Psoas muscle (tissue), 8 donors: ENCODE results near the gene TYK2. TPM values are rescaled to one million over a fixed set of nuclear protein-coding genes. Genes with fewer than 3 reads are reported as not detected.

ENCODE experiments used
- ATAC-seq, 4 donors: fragments of 200-7000 bp; cut with Tn5 transposase; one replicate each; pipeline ENCODE4 v1.9.1; 2020; ENCODE audit warnings: moderate library complexity in 3 of 4, mild to moderate bottlenecking in 2 of 4
- DNase-seq, 2 donors: peaks; one replicate each; pipeline ENCODE4 v3.0.0-alpha.2; 2020
- H3K27ac ChIP-seq: fragments of 200-600 bp; one replicate; pipeline ENCODE4 v1.8.0; 2022
- H3K27me3 ChIP-seq, 3 donors: fragments of 200-600 bp in 1 of 3; one replicate each; pipeline versions ENCODE4 v1.6.1 to v1.8.0; 2013 to 2022; ENCODE audit warnings: low read length in 2 of 3, mild to moderate bottlenecking in 2 of 3, moderate library complexity in 1 of 3; ENCODE audit not compliant: insufficient read depth in 3 of 3
- H3K36me3 ChIP-seq, 2 donors: fragments of 200-600 bp in 1 of 2; one replicate each; pipeline versions ENCODE4 v1.6.1 to v1.8.0; 2013 to 2022; ENCODE audit warnings: low read depth in 1 of 2, mild to moderate bottlenecking in 1 of 2, moderate library complexity in 1 of 2; ENCODE audit not compliant: insufficient read depth in 1 of 2
- H3K4me1 ChIP-seq: fragments of 200-600 bp; one replicate; pipeline ENCODE4 v1.8.0; 2022
- H3K4me3 ChIP-seq: fragments of 200-600 bp; one replicate; pipeline ENCODE4 v1.8.0; 2022; ENCODE audit warnings: mild to moderate bottlenecking
- H3K9me3 ChIP-seq: fragments of 200-600 bp; one replicate; pipeline ENCODE4 v1.8.0; 2022
- WGBS, 3 donors: extraction: QIAGEN DNeasy Blood & Tissue Kit; methylation state at CpG; one replicate each; pipeline versions ENCODE4 v1.1.6 to v1.1.7; 2013; 5-methylcytosine and 5-hydroxymethylcytosine counted together
- intact Hi-C, 2 donors: fragments of 100-400 bp; cut with DNase I; formaldehyde crosslinking; loops; one replicate each; pipeline versions ENCODE4 v1.11.0 to v1.14.2; 2022
- long read RNA-seq, 2 donors: library from polyadenylated mRNA; unstranded; transcript quantifications; one replicate each; pipeline ENCODE4 v2.0.0, GENCODE V29; 2021
- polyA plus RNA-seq, 3 donors: library from polyadenylated mRNA; stranded (reverse); fragments of 200-250 nt; gene quantifications; one replicate each; pipeline ENCODE4 v1.2.3, GENCODE V29; 2013
- total RNA-seq, 4 donors: library from RNA; stranded (reverse); fragmentation: NEBNext Ultra II Directional in 2 of 4; extraction: Animal tissue kit (Norgen Biotek cat#: 25700) in 2 of 4; gene quantifications; one replicate each; pipeline versions ENCODE4 v1.2.1 to v1.2.4, GENCODE V29; 2021 to 2023
- TF ChIP-seq, protein P1 (sequence below): fragments of 200-600 bp; IDR thresholded peaks from one replicate; pipeline ENCODE4 v1.8.0; 2022; ENCODE audit warnings: antibody characterized with exemption
- donor health status: healthy with polysubstance abuse.
- donor health status: DM: no; HTN: no; CAD: no; lungs with moderate emphysema.
- donor health status: Bipolar disorder and iron deficiency.
- donor health status: healthy.
- donor health status: DM: yes; HTN: yes; CAD: no.
- donor health status: DM: no; HTN: no; CAD: no.
- donor health status: DM: no; HTN: no; CAD: no.
- donor health status: DM: yes; HTN: yes; CAD: no.

TYK2 gene
- total RNA-seq (10 to 100 TPM; 37.1 to 57.6 (median 40.4) TPM), polyA plus RNA-seq (10 to 100 TPM; 40.7 to 58.8 (median 41.7) TPM)
- long read RNA-seq, donor 1, full-length matches to known transcripts: 13 of 31 reads
- long read RNA-seq, donor 1, partial matches to known transcripts: 15 of 31 reads
- long read RNA-seq, donor 1, other reads (novel, unspliced or antisense): 3 of 31 reads
- long read RNA-seq, donor 2, full-length matches to known transcripts: 21 of 72 reads
- long read RNA-seq, donor 2, partial matches to known transcripts: 35 of 72 reads
- long read RNA-seq, donor 2, other reads (novel, unspliced or antisense): 16 of 72 reads

DNA sequence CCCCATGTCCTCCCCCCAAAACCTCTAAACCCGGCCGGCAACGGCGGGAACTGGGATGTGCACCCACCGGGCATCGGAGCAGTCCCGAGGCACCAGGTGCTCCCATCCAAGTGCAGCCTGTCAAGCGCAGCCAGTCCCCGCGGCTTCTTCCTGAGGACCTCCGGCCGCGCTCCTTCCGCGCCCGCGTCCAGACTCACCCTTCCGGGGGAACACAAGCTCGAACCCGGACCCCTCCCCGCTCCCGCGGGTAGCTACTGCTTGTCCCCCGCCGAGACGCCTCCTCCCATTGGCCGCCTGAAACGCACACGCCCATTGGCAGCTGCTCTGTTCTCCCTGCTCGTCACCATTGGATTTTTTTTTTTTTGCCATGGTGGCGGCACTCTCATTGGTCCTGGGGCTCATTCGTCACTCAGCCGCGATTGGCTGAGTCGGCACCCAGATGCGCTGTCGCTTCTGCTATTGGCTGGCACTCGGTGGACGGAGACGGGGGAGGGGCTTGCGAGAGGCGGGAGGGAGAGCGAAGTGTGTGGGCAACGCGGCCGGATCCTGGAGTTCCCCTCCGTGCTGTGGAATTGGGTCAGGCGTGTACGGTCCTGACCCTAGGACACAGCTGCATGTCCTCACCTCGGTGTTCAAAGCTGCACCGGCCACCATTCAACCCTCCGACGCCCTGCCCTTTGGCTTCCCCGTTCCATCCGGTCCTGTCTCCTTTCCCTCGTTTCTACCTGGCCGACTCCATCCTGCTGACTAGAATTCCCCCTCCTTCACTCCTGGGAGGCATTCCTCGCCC, at the start of gene TYK2:
TSS of gene TYK2 (minus strand) at position 260 of the 790 bp plus-strand sequence. CDS start 2,166 bp downstream, outside the sequence.
- Histone ChIP-seq H3K36me3 (peaks cover 0 to 18% of the 10 kb centered on the region in 2 donors), H3K4me1 (peaks cover 6% of the 10 kb centered on the region), H3K27me3 (no peaks in the 10 kb centered on the region), H3K4me3 (peak within 1 kb of the TSS; percentile 85), H3K9me3 (no peaks in the 10 kb centered on the region), H3K27ac (peak within 1 kb of the TSS; percentile 80)
- 0% methylated on average over 51 to 58 of the region's 58 CpGs for WGBS, 3 donors
- intact Hi-C loops: loop anchor here in 1 of 2 donors (5.0 kb wide), 1 partner anchor 48 kb away; the partner anchor contains the start of gene RAVER1
- TF ChIP-seq, protein P1, sequence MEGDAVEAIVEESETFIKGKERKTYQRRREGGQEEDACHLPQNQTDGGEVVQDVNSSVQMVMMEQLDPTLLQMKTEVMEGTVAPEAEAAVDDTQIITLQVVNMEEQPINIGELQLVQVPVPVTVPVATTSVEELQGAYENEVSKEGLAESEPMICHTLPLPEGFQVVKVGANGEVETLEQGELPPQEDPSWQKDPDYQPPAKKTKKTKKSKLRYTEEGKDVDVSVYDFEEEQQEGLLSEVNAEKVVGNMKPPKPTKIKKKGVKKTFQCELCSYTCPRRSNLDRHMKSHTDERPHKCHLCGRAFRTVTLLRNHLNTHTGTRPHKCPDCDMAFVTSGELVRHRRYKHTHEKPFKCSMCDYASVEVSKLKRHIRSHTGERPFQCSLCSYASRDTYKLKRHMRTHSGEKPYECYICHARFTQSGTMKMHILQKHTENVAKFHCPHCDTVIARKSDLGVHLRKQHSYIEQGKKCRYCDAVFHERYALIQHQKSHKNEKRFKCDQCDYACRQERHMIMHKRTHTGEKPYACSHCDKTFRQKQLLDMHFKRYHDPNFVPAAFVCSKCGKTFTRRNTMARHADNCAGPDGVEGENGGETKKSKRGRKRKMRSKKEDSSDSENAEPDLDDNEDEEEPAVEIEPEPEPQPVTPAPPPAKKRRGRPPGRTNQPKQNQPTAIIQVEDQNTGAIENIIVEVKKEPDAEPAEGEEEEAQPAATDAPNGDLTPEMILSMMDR: no peak
- peak; percentile 98 to 100 (median 99) for ATAC-seq
- peak; percentile 95 to 98 for DNase-seq

DNA sequence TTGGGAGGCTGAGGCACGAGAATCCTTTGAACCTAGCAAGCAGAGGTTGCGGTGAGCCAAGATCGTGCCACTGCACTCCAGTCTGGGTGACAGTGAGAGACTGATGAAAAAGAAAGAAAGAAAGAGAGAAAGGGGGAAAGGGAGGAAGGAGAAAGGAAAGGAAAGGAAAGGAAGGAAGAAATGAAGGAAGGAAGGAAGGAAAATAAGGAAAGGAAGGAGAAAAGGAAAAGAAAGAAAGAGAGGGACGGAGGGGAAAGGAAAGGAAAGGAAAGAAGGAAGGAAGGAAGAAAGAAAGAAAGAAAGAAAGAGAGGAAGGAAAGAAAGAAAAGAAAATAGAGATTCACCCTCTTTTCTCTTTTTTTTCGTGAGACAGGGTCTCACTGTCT, 48.6 kb upstream of the TYK2 start:
- Histone ChIP-seq H3K36me3 (no peaks in the 10 kb centered on the region), H3K27ac (peak overlapping the region; percentile 3), H3K9me3 (no peaks in the 10 kb centered on the region), H3K4me3 (no peak overlapping the region), H3K27me3 (no peaks in the 10 kb centered on the region), H3K4me1 (peaks cover 6% of the 10 kb centered on the region)
- TF ChIP-seq, protein P1: no peak
- WGBS, 3 donors: 56 to 65% (median 64%) methylated on average over 5 of the region's 5 CpGs
- intact Hi-C loops: no loop called here
- no peak for ATAC-seq
- DNase-seq: no peak

DNA sequence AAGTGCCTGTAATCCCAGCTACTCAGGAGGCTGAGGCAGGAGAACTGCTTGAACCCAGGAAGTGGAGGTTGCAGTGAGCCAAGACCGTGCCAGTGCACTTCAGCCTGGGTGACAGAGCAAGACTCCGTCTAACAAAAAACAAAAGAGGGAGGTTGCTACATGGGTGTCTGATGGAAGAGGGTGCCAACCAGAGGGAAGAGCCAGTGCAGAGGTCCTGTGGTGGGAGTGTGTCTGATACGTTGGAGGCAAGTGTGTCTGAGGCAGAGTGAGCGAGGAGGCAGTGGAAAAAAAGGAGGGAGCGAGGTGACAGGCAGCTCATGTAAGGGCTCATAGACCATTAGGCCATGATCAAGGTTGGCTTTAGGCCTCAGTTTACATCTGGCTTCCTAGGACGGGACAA, 46.8 kb upstream of the TYK2 start:
- intact Hi-C loops: no loop called here
- Histone ChIP-seq H3K4me1 (peaks cover 6% of the 10 kb centered on the region), H3K4me3 (no peak overlapping the region), H3K27ac (no peak overlapping the region), H3K27me3 (peaks cover 0 to 17% (median 0%) of the 10 kb centered on the region in 3 donors), H3K9me3 (no peaks in the 10 kb centered on the region), H3K36me3 (no peaks in the 10 kb centered on the region)
- DNase-seq (no peak), ATAC-seq (no peak)
- WGBS, 3 donors: 81 to 87% (median 86%) methylated on average over 6 of the region's 6 CpGs
- TF ChIP-seq, protein P1: no peak

DNA sequence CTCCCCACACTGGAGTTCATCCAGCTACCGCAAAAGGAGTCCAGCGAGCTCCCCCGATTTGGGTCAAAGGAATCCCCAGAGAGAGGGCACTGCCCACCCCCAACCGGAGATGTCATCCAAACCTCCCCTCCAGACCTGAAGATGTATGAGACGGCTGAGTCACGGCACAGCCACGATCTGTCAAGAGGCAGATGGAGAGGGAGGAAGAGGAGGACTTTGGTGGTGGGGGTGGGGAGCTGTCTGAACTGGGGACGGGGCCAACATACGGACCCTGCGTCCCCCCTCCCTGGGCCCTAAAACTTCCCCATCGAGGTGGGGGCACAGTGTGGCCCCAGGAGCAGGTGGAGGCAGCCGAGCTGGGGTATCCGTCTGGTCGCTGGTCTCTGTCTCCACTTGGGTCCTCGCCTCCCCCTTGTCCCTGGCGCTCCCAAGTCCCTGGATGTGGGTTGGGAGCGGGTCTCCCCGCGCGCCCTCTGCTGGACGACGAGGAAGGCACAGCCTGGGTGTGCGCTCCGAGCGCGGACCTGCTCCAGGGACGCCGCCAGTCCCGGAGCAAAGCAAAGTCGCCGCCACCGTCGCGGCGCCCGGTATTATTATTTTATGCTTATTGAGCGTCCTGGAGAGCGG, 43.8 kb upstream of the TYK2 start:
- Histone ChIP-seq H3K27me3 (peaks cover 0 to 47% (median 22%) of the 10 kb centered on the region in 3 donors), H3K4me1 (peaks cover 14% of the 10 kb centered on the region), H3K4me3 (peak overlapping the region; percentile 65), H3K36me3 (no peaks in the 10 kb centered on the region), H3K9me3 (no peaks in the 10 kb centered on the region), H3K27ac (peak overlapping the region; percentile 30)
- intact Hi-C loops: loop anchor here (1.0 to 2.0 kb wide), 2 partner anchors 19 to 20 kb away; no protein-coding TSS in a partner anchor
- 1 to 2% (median 2%) methylated on average over 18 to 38 of the region's 38 CpGs for WGBS, 3 donors
- TF ChIP-seq, protein P1: peak; percentile 94
- DNase-seq (peak; percentile 83 to 91), ATAC-seq (peak; percentile 88 to 94 (median 90))
